Mesenchymal stem cell (in vitro differentiated cells and primary cell): Measurements from ENCODE around the gene ZNF503.
A peak's percentile ranks its signal among the peaks of the same experiment; 100 is the strongest.

Experiments
- DNase-seq: peaks from one replicate; pipeline ENCODE4 v3.0.0-alpha.2; 2013
- H2AFZ ChIP-seq: one replicate; pipeline ENCODE4 v1.6.1; 2013; ENCODE audit warnings: low read depth, mild to moderate bottlenecking, control low read depth, inconsistent platforms, low read length, moderate library complexity
- H2AK5ac ChIP-seq: 2 replicates; pipeline ENCODE4 v1.6.1; 2013; ENCODE audit warnings: low read length, moderate library complexity, mild to moderate bottlenecking, inconsistent platforms; ENCODE audit not compliant: severe bottlenecking
- H2BK120ac ChIP-seq: one replicate; pipeline ENCODE4 v1.6.1; 2013; ENCODE audit warnings: low read depth, mild to moderate bottlenecking, inconsistent platforms, low read length, moderate library complexity
- H2BK12ac ChIP-seq, 2 experiments: one replicate each; pipeline ENCODE4 v1.6.1; 2013; ENCODE audit warnings: inconsistent platforms in 2 of 2, low read length in 2 of 2, mild to moderate bottlenecking in 2 of 2, moderate library complexity in 2 of 2, control low read depth in 1 of 2
- H2BK15ac ChIP-seq: one replicate; pipeline ENCODE4 v1.6.1; 2013; ENCODE audit warnings: mild to moderate bottlenecking, low read depth, inconsistent platforms; ENCODE audit not compliant: poor library complexity, severe bottlenecking
- H2BK5ac ChIP-seq: 2 replicates; pipeline ENCODE4 v1.6.1; 2013; ENCODE audit warnings: low read depth, mild to moderate bottlenecking, low read length, control low read depth, inconsistent platforms; ENCODE audit not compliant: poor library complexity, severe bottlenecking
- H3K14ac ChIP-seq, 2 experiments: one replicate each; pipeline ENCODE4 v1.6.1; 2013; ENCODE audit warnings: inconsistent platforms in 2 of 2, low read length in 2 of 2, control low read depth in 1 of 2, mild to moderate bottlenecking in 1 of 2, moderate library complexity in 1 of 2
- H3K18ac ChIP-seq, 2 experiments: one replicate each; pipeline ENCODE4 v1.6.1; 2013; ENCODE audit warnings: inconsistent platforms in 2 of 2, low read length in 2 of 2, control low read depth in 1 of 2, low read depth in 1 of 2, mild to moderate bottlenecking in 1 of 2
- H3K23ac ChIP-seq, 2 experiments: one replicate each; pipeline ENCODE4 v1.6.1; 2013; ENCODE audit warnings: inconsistent platforms in 2 of 2, low read length in 2 of 2, mild to moderate bottlenecking in 2 of 2, moderate library complexity in 2 of 2, control low read depth in 1 of 2
- H3K27ac ChIP-seq: 2 replicates; pipeline ENCODE4 v1.5.1; 2013; ENCODE audit warnings: mild to moderate bottlenecking, moderate library complexity, low read length, control low read depth, inconsistent platforms; ENCODE audit not compliant: poor library complexity, severe bottlenecking
- H3K27me3 ChIP-seq, 2 experiments: 2 replicates each; pipeline versions ENCODE4 v1.6.1 to v1.7.0; 2013; ENCODE audit warnings: low read length in 2 of 2, mild to moderate bottlenecking in 2 of 2, moderate library complexity in 2 of 2, control low read depth in 1 of 2, inconsistent platforms in 1 of 2; ENCODE audit not compliant: control insufficient read depth in 1 of 2, insufficient read depth in 1 of 2
- H3K36me3 ChIP-seq, 2 experiments: 2 replicates each; pipeline versions ENCODE4 v1.6.1 to v1.7.0; 2013; ENCODE audit warnings: low read length in 2 of 2, control low read depth in 1 of 2, inconsistent platforms in 1 of 2, low read depth in 1 of 2, mild to moderate bottlenecking in 1 of 2; ENCODE audit not compliant: insufficient read depth in 2 of 2, control insufficient read depth in 1 of 2
- H3K4ac ChIP-seq, 2 experiments: one replicate each; pipeline ENCODE4 v1.6.1; 2013; ENCODE audit warnings: inconsistent platforms in 2 of 2, low read length in 2 of 2, mild to moderate bottlenecking in 2 of 2, moderate library complexity in 2 of 2, control low read depth in 1 of 2, low read depth in 1 of 2
- H3K4me1 ChIP-seq: 2 replicates; pipeline ENCODE4 v1.6.1; 2013; ENCODE audit warnings: low read depth, low read length, control low read depth; ENCODE audit not compliant: control insufficient read depth, insufficient read depth
- H3K4me2 ChIP-seq: 2 replicates; pipeline ENCODE4 v1.6.1; 2013; ENCODE audit warnings: low read length, mild to moderate bottlenecking, inconsistent platforms; ENCODE audit not compliant: poor library complexity, severe bottlenecking
- H3K4me3 ChIP-seq, 2 experiments: 2 replicates each; pipeline versions ENCODE4 v1.5.1 to v1.7.0; 2013; ENCODE audit warnings: low read length in 2 of 2, mild to moderate bottlenecking in 2 of 2, control low read depth in 1 of 2, low read depth in 1 of 2; ENCODE audit not compliant: insufficient read depth in 1 of 2
- H3K79me1 ChIP-seq: replicated peaks from 2 replicates; pipeline ENCODE4 v1.6.1; 2013; ENCODE audit warnings: mild to moderate bottlenecking, control low read depth, low read length, inconsistent platforms; ENCODE audit not compliant: poor library complexity, severe bottlenecking
- H3K9ac ChIP-seq: 2 replicates; pipeline ENCODE4 v1.7.0; 2013; ENCODE audit warnings: mild to moderate bottlenecking, low read length, moderate library complexity
- H3K9me3 ChIP-seq: 2 replicates; pipeline ENCODE4 v1.7.0; 2013; ENCODE audit warnings: mild to moderate bottlenecking, low read length; ENCODE audit not compliant: control insufficient read depth
- H4K8ac ChIP-seq: one replicate; pipeline ENCODE4 v1.6.1; 2013; ENCODE audit warnings: inconsistent platforms, mild to moderate bottlenecking, low read length, moderate library complexity
- H4K91ac ChIP-seq: one replicate; pipeline ENCODE4 v1.6.1; 2013; ENCODE audit warnings: mild to moderate bottlenecking, low read length, inconsistent platforms
- WGBS: methylation state at CpG from one replicate; pipeline ENCODE4 v1.1.7; 2013; ENCODE audit warnings: mixed read lengths; 5-methylcytosine and 5-hydroxymethylcytosine counted together

Gene ZNF503

DNA sequence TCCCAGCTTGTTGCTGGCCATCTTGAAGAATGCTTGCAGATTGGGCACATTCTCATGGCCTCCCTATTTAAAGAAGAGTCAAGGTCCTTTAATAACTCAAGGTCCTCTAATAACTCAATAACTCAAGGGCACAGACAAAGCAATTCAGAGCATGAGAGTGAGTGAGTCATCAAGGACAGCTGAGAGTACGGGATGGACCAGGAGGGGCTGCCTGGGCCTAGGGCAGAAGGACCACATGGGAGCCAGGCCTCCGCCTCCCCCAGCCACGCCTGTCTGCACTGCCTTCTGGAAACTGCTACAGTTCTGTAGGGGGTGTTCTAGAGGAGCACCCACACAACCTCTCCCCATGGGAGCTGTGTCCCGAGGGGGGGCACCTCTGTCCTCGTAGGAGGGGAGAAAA lies 48.9 kb downstream of the ZNF503 start:
- H3K27me3 ChIP-seq, result peaks cover 0 to 10% of the 10 kb centered on the region in 2 experiments
- no peak overlapping the region for H2AFZ ChIP-seq
- H3K4me2 ChIP-seq, result no peak overlapping the region
- H3K4ac ChIP-seq, result no peak overlapping the region
- no peaks in the 10 kb centered on the region for H3K36me3 ChIP-seq
- no peak overlapping the region for H3K4me3 ChIP-seq
- H3K79me1 ChIP-seq, result no peaks in the 10 kb centered on the region
- H3K23ac ChIP-seq, result no peak overlapping the region
- 52% methylated on average over 5 of the region's 5 CpGs for WGBS
- H4K8ac ChIP-seq, result no peak overlapping the region
- H3K27ac ChIP-seq, result no peak overlapping the region
- H2BK5ac ChIP-seq, result no peak overlapping the region
- no peak overlapping the region for H4K91ac ChIP-seq
- no peak overlapping the region for H2BK120ac ChIP-seq
- H2BK12ac ChIP-seq, result no peak overlapping the region
- no peak overlapping the region for H3K18ac ChIP-seq
- H2BK15ac ChIP-seq, result no peak overlapping the region
- no peak overlapping the region for H3K14ac ChIP-seq
- peak overlapping the region; percentile 70 for H2AK5ac ChIP-seq
- DNase-seq, result peak; percentile 27
- H3K4me1 ChIP-seq, result peaks cover 13% of the 10 kb centered on the region
- H3K9ac ChIP-seq, result no peak overlapping the region
- H3K9me3 ChIP-seq, result peaks cover 10% of the 10 kb centered on the region

DNA sequence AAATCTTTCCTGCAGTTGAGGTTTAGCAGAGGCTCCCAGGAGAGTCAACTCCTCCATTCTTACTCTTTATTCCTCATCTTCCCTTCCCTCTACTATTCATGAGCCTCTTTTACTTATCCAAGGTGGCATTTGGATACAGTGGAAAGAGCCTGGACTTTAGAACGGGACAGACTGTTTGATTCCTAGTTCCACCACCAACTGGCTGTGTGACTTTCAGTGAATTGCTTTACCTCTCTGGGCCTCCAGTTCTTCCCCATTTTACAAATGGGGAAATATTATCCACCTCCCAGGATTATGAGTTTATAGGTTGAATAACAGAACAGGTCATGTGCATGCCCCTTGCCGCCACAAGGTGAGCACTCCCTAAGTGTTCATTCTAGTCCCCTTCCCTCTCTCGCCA lies 49.9 kb downstream of the ZNF503 start:
- Histone ChIP-seq H2BK5ac (no peak overlapping the region), H2AK5ac (peak overlapping the region; percentile 50), H3K4ac (no peak overlapping the region), H3K9ac (no peak overlapping the region), H2BK15ac (no peak overlapping the region), H3K4me3 (no peak overlapping the region), H3K23ac (no peak overlapping the region), H4K91ac (no peak overlapping the region), H3K18ac (no peak overlapping the region), H3K4me2 (no peak overlapping the region), H3K79me1 (no peaks in the 10 kb centered on the region), H3K36me3 (no peaks in the 10 kb centered on the region), H2BK12ac (no peak overlapping the region), H3K4me1 (peaks cover 17% of the 10 kb centered on the region), H2AFZ (no peak overlapping the region), H2BK120ac (no peak overlapping the region), H3K9me3 (peaks cover 10% of the 10 kb centered on the region), H3K14ac (no peak overlapping the region), H3K27me3 (peaks cover 0 to 15% of the 10 kb centered on the region in 2 experiments), H4K8ac (no peak overlapping the region), H3K27ac (no peak overlapping the region)
- DNase-seq, result no peak
- WGBS, result 100% methylated on average over 3 of the region's 3 CpGs

DNA sequence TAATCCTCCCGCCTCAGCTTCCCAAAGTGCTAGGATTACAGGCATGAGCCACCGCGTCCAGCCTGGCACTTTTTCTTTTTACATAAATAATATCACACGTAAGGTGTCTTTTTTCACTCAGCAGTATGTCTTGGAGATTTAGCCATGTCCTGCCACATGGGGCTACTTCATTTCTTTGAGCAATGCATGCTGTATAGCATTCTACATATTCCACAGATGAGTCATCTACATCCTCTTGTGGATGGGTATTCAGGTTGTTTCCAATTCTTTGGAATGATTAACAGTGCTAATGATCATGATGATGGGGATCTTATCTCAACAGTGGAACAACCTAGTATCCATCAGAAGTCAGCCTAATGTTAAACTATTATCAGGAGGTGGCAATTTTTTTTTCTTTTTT lies 50.8 kb downstream of the ZNF503 start:
- H4K91ac ChIP-seq, result no peak overlapping the region
- no peak overlapping the region for H3K4me3 ChIP-seq
- no peak overlapping the region for H2BK12ac ChIP-seq
- H3K9me3 ChIP-seq, result peaks cover 7% of the 10 kb centered on the region
- H3K27me3 ChIP-seq, result peaks cover 2 to 18% of the 10 kb centered on the region in 2 experiments
- H2BK5ac ChIP-seq, result no peak overlapping the region
- H3K4me1 ChIP-seq, result peaks cover 22% of the 10 kb centered on the region
- H3K9ac ChIP-seq, result no peak overlapping the region
- H3K4me2 ChIP-seq, result no peak overlapping the region
- H3K18ac ChIP-seq, result no peak overlapping the region
- H3K4ac ChIP-seq, result no peak overlapping the region
- no peak overlapping the region for H2AK5ac ChIP-seq
- peak; percentile 39 for DNase-seq
- no peak overlapping the region for H2BK120ac ChIP-seq
- no peak overlapping the region for H3K23ac ChIP-seq
- H3K36me3 ChIP-seq, result no peaks in the 10 kb centered on the region
- 34% methylated on average over 4 of the region's 4 CpGs for WGBS
- no peak overlapping the region for H2AFZ ChIP-seq
- peak overlapping the region; percentile 69 for H3K27ac ChIP-seq
- no peak overlapping the region for H2BK15ac ChIP-seq
- no peak overlapping the region for H3K14ac ChIP-seq
- no peak overlapping the region for H4K8ac ChIP-seq
- H3K79me1 ChIP-seq, result no peaks in the 10 kb centered on the region
